PC-3 (cell line): ENCODE data around the gene APBA1. TPM values are rescaled to one million over a fixed set of nuclear protein-coding genes. Genes with fewer than 3 reads are reported as not detected.

ENCODE experiments used
- ATAC-seq: fragments of 200-7000 bp; cut with Tn5 transposase; 2 replicates; pipeline ENCODE4 v1.9.1; 2020; ENCODE audit warnings: mild to moderate bottlenecking, moderate library complexity
- BruUV-seq: library from RNA; stranded (reverse); fragments of 400-500 nt; replicated peaks from 2 replicates; lab custom pipeline; 2021; lab: Mats Ljungman, UMichigan
- CTCF ChIA-PET: fragments of 300-600 bp; sonication (Branson Sonifier 250); formaldehyde crosslinking; loops from one replicate; lab custom pipeline; 2022; ENCODE audit warnings: antibody characterized with exemption; lab: Charles Lee
- POLR2A ChIA-PET: fragments of 300-600 bp; sonication (Branson Sonifier 250); formaldehyde crosslinking; loops from one replicate; lab custom pipeline; 2022; ENCODE audit warnings: antibody characterized with exemption; ENCODE audit not compliant: unreplicated experiment; lab: Charles Lee
- DNase-seq: peaks from one replicate; pipeline ENCODE4 v3.0.0-alpha.2; 2015
- H2AFZ ChIP-seq: fragments of 300-600 bp; sonication (generic); 2 replicates; pipeline ENCODE4 v1.6.0; 2016; ENCODE audit warnings: antibody characterized with exemption, low read length
- H3F3A ChIP-seq: fragments of 300-600 bp; sonication (generic); one replicate; pipeline ENCODE4 v1.6.0; 2017; ENCODE audit warnings: antibody characterized with exemption, low read length, control low read depth, mild to moderate bottlenecking; ENCODE audit not compliant: unreplicated experiment
- H3K27ac ChIP-seq: fragments of 300-600 bp; sonication (generic); 2 replicates; pipeline ENCODE4 v1.5.1; 2016; ENCODE audit warnings: mild to moderate bottlenecking, low read length
- H3K27me3 ChIP-seq: fragments of 300-600 bp; sonication (generic); 2 replicates; pipeline ENCODE4 v1.6.1; 2016; ENCODE audit warnings: low read length, mixed read lengths
- H3K36me3 ChIP-seq: fragments of 300-600 bp; sonication (generic); 2 replicates; pipeline ENCODE4 v1.6.1; 2016; ENCODE audit warnings: low read depth, mixed run types, low read length, mixed read lengths
- H3K4me1 ChIP-seq: fragments of 300-600 bp; sonication (generic); 2 replicates; pipeline ENCODE4 v1.5.1; 2016; ENCODE audit warnings: low read length; ENCODE audit not compliant: insufficient read depth
- H3K4me2 ChIP-seq: fragments of 300-600 bp; sonication (generic); 2 replicates; pipeline ENCODE4 v1.6.0; 2016; ENCODE audit warnings: low read length
- H3K4me3 ChIP-seq: fragments of 300-600 bp; sonication (generic); 2 replicates; pipeline ENCODE4 v1.5.1; 2016; ENCODE audit warnings: mild to moderate bottlenecking, low read length, mixed read lengths
- H3K79me2 ChIP-seq: fragments of 300-600 bp; sonication (generic); 2 replicates; pipeline ENCODE4 v1.6.1; 2017; ENCODE audit warnings: low read length, mixed read lengths
- H3K9ac ChIP-seq: fragments of 300-600 bp; sonication (generic); 2 replicates; pipeline ENCODE4 v1.6.0; 2016; ENCODE audit warnings: mild to moderate bottlenecking, low read length
- H3K9me2 ChIP-seq: fragments of 300-600 bp; sonication (generic); replicated peaks from 2 replicates; pipeline ENCODE4 v1.6.1; 2016; ENCODE audit warnings: mixed run types, low read length, mixed read lengths
- H3K9me3 ChIP-seq: fragments of 300-600 bp; sonication (generic); 2 replicates; pipeline ENCODE4 v1.6.1; 2016; ENCODE audit warnings: low read length, mixed read lengths
- H4K20me1 ChIP-seq: fragments of 300-600 bp; sonication (generic); 2 replicates; pipeline ENCODE4 v1.6.1; 2016; ENCODE audit warnings: low read length, mixed read lengths
- CTCF ChIP-seq: fragments of 300-600 bp; sonication (generic); conservative IDR thresholded peaks from 2 replicates; pipeline ENCODE4 v1.5.1; 2017; ENCODE audit warnings: antibody characterized with exemption, low read depth, mild to moderate bottlenecking, low read length
- EZH2 ChIP-seq: fragments of 300-600 bp; sonication (generic); IDR thresholded peaks from one replicate; pipeline ENCODE4 v1.6.1; 2017; ENCODE audit warnings: antibody characterized with exemption, mild to moderate bottlenecking, low read length; ENCODE audit not compliant: unreplicated experiment
- EZH2phosphoT487 ChIP-seq: fragments of 300-600 bp; sonication (generic); IDR thresholded peaks from 2 replicates; pipeline ENCODE4 v1.6.1; 2018; ENCODE audit warnings: mild to moderate bottlenecking, antibody characterized with exemption, low read length, borderline replicate concordance
- intact Hi-C: fragments of 100-400 bp; cut with micrococcal nuclease; formaldehyde crosslinking; loops from 2 replicates; pipeline ENCODE4 v1.9.0; 2023
- total RNA-seq: library from RNA; depleted of rRNA; stranded (reverse); fragments of >200 nt; gene quantifications from 2 replicates; pipeline ENCODE4 v1.2.3, GENCODE V29; 2014

The APBA1 gene
- total RNA-seq, 1 experiment from 2014 or later = 0.07 TPM

GRCh38 chr9:69485466-69485865 lies 186.7 kb downstream of the APBA1 start:
- no TSS peak for BruUV-seq
- TF ChIP-seq EZH2 (no peak), CTCF (no peak), EZH2phosphoT487 (no peak)
- no peak overlapping the region for H3K27ac ChIP-seq
- no peak overlapping the region for H3K4me2 ChIP-seq
- DNase-seq (no peak), ATAC-seq (no peak)
- H3K27me3 ChIP-seq = no peaks in the 10 kb centered on the region
- H3K9me2 ChIP-seq = no peaks in the 10 kb centered on the region
- H3K4me1 ChIP-seq = no peaks in the 10 kb centered on the region
- ChIA-PET POLR2A (no interaction called here), CTCF (no interaction called here)
- H3F3A ChIP-seq = no peaks in the 10 kb centered on the region
- no peaks in the 10 kb centered on the region for H3K79me2 ChIP-seq
- H3K4me3 ChIP-seq = no peak overlapping the region
- no peaks in the 10 kb centered on the region for H3K9me3 ChIP-seq
- H3K36me3 ChIP-seq = no peaks in the 10 kb centered on the region
- H2AFZ ChIP-seq = no peak overlapping the region
- no peaks in the 10 kb centered on the region for H4K20me1 ChIP-seq
- intact Hi-C loops = no loop called here
- H3K9ac ChIP-seq = no peak overlapping the region

GRCh38 chr9:69483886-69484422 lies 188.2 kb downstream of the APBA1 start:
- ChIA-PET POLR2A (no interaction called here), CTCF (interaction anchor here (0.6 kb wide), 1 partner anchor 931 kb away, joined by 3 read pairs; no protein-coding TSS in a partner anchor)

More at GRCh38 chr9:69483886-69484422, 188.2 kb downstream of the APBA1 start:
- Histone ChIP-seq H3K4me3 (no peak overlapping the region), H3K36me3 (no peaks in the 10 kb centered on the region), H3K4me1 (no peaks in the 10 kb centered on the region), H3F3A (no peaks in the 10 kb centered on the region), H3K9ac (no peak overlapping the region), H3K27ac (no peak overlapping the region), H3K27me3 (no peaks in the 10 kb centered on the region), H3K9me2 (no peaks in the 10 kb centered on the region), H3K4me2 (no peak overlapping the region), H4K20me1 (no peaks in the 10 kb centered on the region), H2AFZ (no peak overlapping the region), H3K9me3 (no peaks in the 10 kb centered on the region), H3K79me2 (no peaks in the 10 kb centered on the region)
- TF ChIP-seq CTCF (no peak), EZH2phosphoT487 (no peak), EZH2 (no peak)
- BruUV-seq = no TSS peak
- DNase-seq = no peak
- intact Hi-C loops = no loop called here
- ATAC-seq = no peak
